ENCODE measurements around the gene OMP.

The OMP gene

DNA sequence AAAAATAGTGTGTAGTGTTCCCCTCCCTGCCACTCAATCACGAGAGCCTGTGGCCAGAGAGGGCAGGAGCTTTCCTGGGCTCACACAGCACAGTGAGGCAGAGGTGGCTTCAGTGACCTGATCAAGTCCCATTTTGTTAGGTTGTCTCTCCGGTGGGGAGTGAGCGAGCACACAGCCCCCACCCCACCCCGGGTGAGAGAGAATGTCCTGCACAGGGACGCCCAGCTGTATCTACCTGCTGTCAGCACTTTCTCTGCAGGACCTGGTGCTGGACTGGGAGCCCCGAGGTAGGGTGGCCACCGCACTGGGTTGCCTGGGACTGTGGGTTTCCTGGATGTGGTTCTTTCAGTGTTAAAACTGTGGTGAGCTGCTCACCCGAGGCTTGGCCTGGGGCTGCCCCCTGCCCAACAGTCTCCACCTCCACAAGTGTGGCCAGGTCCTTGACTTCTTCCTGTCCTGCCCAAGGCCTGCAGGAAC is 29.8 kb upstream of the OMP start:
- TF ChIP-seq POLR2A (IDR thresholded peaks at IDR 0.05; ENCODE audit: extremely low read depth, insufficient read length) = no peak
- TF ChIP-seq, protein P1, sequence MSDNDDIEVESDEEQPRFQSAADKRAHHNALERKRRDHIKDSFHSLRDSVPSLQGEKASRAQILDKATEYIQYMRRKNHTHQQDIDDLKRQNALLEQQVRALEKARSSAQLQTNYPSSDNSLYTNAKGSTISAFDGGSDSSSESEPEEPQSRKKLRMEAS (IDR thresholded peaks at IDR 0.05; ENCODE audit: low read depth, low read length) = no peak
- TF ChIP-seq, protein P2, sequence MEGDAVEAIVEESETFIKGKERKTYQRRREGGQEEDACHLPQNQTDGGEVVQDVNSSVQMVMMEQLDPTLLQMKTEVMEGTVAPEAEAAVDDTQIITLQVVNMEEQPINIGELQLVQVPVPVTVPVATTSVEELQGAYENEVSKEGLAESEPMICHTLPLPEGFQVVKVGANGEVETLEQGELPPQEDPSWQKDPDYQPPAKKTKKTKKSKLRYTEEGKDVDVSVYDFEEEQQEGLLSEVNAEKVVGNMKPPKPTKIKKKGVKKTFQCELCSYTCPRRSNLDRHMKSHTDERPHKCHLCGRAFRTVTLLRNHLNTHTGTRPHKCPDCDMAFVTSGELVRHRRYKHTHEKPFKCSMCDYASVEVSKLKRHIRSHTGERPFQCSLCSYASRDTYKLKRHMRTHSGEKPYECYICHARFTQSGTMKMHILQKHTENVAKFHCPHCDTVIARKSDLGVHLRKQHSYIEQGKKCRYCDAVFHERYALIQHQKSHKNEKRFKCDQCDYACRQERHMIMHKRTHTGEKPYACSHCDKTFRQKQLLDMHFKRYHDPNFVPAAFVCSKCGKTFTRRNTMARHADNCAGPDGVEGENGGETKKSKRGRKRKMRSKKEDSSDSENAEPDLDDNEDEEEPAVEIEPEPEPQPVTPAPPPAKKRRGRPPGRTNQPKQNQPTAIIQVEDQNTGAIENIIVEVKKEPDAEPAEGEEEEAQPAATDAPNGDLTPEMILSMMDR (IDR thresholded peaks at IDR 0.05; ENCODE audit: low read depth, low read length) = no peak
- TF ChIP-seq MYC (IDR thresholded peaks at IDR 0.05; ENCODE audit: low read depth, low read length) = no peak
- no peak overlapping the region for H3K4me3 ChIP-seq (ENCODE audit: low read depth, low read length)
- DNase-seq (ENCODE audit: low read depth) = no peak

GRCh38 chr11:77073328-77074001 is 29.2 kb upstream of the OMP start:
- peak; percentile 34 for DNase-seq (ENCODE audit: low read depth)
- no peak overlapping the region for H3K4me3 ChIP-seq (ENCODE audit: low read depth, low read length)
- TF ChIP-seq POLR2A (IDR thresholded peaks at IDR 0.05; ENCODE audit: extremely low read depth, insufficient read length) = no peak
- TF ChIP-seq, protein P1 (IDR thresholded peaks at IDR 0.05; ENCODE audit: low read depth, low read length) = no peak
- TF ChIP-seq MYC (IDR thresholded peaks at IDR 0.05; ENCODE audit: low read depth, low read length) = no peak
- TF ChIP-seq, protein P2 (IDR thresholded peaks at IDR 0.05; ENCODE audit: low read depth, low read length) = no peak

DNA sequence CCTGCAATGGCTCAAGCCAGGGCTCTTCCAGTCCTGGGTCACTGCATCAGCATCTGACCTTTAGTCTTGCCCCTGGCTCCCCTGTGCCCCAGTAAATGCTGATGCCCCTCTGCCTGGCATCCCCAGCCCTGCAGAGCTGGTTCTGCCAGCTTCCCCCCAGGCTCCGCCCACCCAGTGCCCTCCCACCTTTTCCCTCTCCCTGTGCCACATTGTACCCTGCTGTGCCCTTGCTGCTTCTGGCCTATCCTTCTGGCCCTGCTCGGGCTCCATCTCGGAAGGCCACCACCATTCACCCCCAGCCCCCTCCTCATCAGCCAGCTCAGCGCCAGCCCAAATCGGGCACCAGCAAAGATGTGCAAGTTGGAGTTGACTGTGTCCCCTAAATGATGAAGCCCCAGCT is 28.4 kb upstream of the OMP start:
- TF ChIP-seq POLR2A (IDR thresholded peaks at IDR 0.05; ENCODE audit: extremely low read depth, insufficient read length) (no peak), MYC (IDR thresholded peaks at IDR 0.05; ENCODE audit: low read depth, low read length) (no peak)
- TF ChIP-seq, protein P2 (IDR thresholded peaks at IDR 0.05; ENCODE audit: low read depth, low read length) = no peak
- TF ChIP-seq, protein P1 (IDR thresholded peaks at IDR 0.05; ENCODE audit: low read depth, low read length) = no peak
- no peak overlapping the region for H3K4me3 ChIP-seq (ENCODE audit: low read depth, low read length)
- no peak for DNase-seq (ENCODE audit: low read depth)

DNA sequence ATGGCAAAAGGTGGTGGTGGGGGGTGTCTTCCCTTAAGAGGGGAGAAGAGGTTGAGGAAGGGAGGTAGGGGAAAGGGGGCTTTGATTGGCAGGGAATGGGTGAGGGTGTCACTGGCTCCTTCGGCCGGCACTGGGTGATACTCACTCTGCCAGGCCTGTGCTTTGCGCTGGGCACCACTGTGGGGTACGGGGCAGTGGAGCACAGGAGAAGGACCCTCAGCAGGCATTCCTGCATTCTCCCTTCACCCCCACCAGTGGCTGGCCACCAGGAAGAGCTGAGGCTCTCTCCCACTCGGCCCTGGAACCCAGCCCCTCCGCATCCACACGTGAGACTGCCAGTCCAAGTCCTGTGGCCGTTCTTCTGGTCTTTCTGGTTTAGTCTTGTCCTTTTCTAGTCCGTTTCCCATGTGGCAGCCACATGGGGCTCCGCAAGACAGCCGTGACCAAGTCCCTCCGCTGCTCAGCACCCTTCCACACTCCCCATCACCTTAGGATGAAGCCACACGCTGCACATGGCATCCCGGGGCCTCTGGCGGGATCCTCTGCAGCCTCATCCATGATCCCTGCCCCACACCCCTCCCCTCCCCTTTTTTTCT is 27.9 kb upstream of the OMP start:
- no peak for DNase-seq (ENCODE audit: low read depth)
- TF ChIP-seq POLR2A (IDR thresholded peaks at IDR 0.05; ENCODE audit: extremely low read depth, insufficient read length) = no peak
- TF ChIP-seq, protein P2 (IDR thresholded peaks at IDR 0.05; ENCODE audit: low read depth, low read length) = no peak
- TF ChIP-seq, protein P1 (IDR thresholded peaks at IDR 0.05; ENCODE audit: low read depth, low read length) = no peak
- no peak for TF ChIP-seq MYC (IDR thresholded peaks at IDR 0.05; ENCODE audit: low read depth, low read length)
- H3K4me3 ChIP-seq (ENCODE audit: low read depth, low read length) = no peak overlapping the region

- no peak overlapping the region for H3K4me3 ChIP-seq (ENCODE audit: low read depth, low read length)
- no peak for DNase-seq (ENCODE audit: low read depth)
- TF ChIP-seq MYC (IDR thresholded peaks at IDR 0.05; ENCODE audit: low read depth, low read length) (no peak), POLR2A (IDR thresholded peaks at IDR 0.05; ENCODE audit: extremely low read depth, insufficient read length) (no peak)
- TF ChIP-seq, protein P2 (IDR thresholded peaks at IDR 0.05; ENCODE audit: low read depth, low read length) = no peak
- TF ChIP-seq, protein P1 (IDR thresholded peaks at IDR 0.05; ENCODE audit: low read depth, low read length) = no peak
Observed at GRCh38 chr11:77075425-77075905, 27.2 kb upstream of the OMP start.
